ENCODE measurements around the gene CSTF1. TPM values are rescaled to one million over a fixed set of nuclear protein-coding genes. Genes with fewer than 3 reads are reported as not detected.
"Not testable (repeated sequence)": the region's sequence is repeated elsewhere in the genome, so short reads cannot be mapped to it uniquely, and the experiment has no call there.

CSTF1 gene
- total RNA-seq, 1 donor from 2014 or later: 27.8 TPM

DNA sequence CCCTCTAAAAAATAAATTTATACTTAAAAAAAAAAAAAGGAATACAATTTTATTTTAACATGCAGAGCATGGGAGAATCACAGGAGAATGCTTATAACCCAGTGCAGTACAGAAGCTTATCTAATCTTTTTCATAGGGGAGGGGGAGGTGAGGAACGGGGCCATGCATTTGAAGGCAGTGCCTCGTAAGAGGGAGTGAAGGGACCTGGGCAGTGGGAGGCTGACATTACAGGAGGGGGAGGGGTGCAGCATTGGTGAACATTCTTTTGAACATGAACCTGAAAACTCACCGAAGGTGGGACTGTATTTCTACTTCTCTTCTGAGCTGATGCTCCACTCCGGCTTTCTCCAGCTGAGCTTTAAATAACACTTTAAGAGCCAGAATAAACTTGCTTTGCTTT, 9.7 kb upstream of the CSTF1 start:
- TF ChIP-seq, protein P1, sequence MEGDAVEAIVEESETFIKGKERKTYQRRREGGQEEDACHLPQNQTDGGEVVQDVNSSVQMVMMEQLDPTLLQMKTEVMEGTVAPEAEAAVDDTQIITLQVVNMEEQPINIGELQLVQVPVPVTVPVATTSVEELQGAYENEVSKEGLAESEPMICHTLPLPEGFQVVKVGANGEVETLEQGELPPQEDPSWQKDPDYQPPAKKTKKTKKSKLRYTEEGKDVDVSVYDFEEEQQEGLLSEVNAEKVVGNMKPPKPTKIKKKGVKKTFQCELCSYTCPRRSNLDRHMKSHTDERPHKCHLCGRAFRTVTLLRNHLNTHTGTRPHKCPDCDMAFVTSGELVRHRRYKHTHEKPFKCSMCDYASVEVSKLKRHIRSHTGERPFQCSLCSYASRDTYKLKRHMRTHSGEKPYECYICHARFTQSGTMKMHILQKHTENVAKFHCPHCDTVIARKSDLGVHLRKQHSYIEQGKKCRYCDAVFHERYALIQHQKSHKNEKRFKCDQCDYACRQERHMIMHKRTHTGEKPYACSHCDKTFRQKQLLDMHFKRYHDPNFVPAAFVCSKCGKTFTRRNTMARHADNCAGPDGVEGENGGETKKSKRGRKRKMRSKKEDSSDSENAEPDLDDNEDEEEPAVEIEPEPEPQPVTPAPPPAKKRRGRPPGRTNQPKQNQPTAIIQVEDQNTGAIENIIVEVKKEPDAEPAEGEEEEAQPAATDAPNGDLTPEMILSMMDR (IDR thresholded peaks at IDR 0.05): no peak
- no peak for ATAC-seq

DNA sequence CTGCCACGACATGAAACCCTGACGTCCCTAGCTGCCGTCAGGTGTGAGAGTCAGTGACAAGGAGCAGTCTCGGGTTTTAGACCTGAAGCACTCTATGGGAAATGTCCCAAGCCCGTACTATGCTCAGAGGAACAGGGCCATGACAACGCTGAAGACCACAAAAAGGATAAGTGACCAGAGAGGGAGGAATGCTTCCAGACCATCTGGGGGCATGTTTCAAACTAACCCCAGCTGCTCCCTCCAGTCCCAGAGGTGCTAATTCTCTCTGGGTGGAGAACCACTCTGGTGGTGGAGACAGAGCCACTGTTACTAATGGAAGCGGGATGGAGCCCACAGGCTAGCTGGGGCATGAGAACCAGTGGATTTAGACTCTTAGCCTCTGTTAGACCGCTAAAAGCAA, 9.1 kb upstream of the CSTF1 start:
- ATAC-seq (no peak), DNase-seq (no peak)
- H3K27me3 ChIP-seq: no peaks in the 10 kb centered on the region
- H3K4me3 ChIP-seq: no peak overlapping the region
- no peaks in the 10 kb centered on the region for H3K9me3 ChIP-seq
- TF ChIP-seq, protein P1 (IDR thresholded peaks at IDR 0.05): no peak
- no peaks in the 10 kb centered on the region for H3K4me1 ChIP-seq
- intact Hi-C loops (cut with DNase I): no loop called here
- H3K36me3 ChIP-seq: no peaks in the 10 kb centered on the region
- H3K27ac ChIP-seq: no peak overlapping the region

More for the DNA sequence above, 9.7 kb upstream of the CSTF1 start:
- H3K36me3 ChIP-seq: no peaks in the 10 kb centered on the region
- H3K4me3 ChIP-seq: no peak overlapping the region
- intact Hi-C loops (cut with DNase I): no loop called here
- no peaks in the 10 kb centered on the region for H3K9me3 ChIP-seq
- H3K27ac ChIP-seq: no peak overlapping the region
- H3K4me1 ChIP-seq: no peaks in the 10 kb centered on the region
- no peak for DNase-seq
- no peaks in the 10 kb centered on the region for H3K27me3 ChIP-seq

DNA sequence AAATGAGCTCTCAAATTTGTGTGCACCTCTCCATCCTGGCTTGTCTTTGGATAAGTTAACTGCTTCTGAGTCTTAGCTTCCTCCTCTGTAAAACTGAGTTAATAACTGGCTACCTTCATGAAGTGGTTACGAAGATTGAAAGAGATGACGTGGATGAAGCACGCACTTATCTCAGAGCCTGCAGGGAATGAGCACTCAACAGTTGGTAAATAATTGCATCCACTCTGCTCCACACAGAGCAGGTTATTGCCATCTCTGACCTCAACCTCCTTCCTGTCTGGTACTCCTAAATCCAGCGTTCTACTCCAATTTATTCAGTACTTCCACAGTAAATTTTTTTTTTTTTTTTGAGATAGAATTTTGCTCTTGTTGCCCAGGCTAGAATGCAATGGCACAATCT, 7.3 kb upstream of the CSTF1 start:
- no peak overlapping the region for H3K27ac ChIP-seq
- H3K4me1 ChIP-seq: no peaks in the 10 kb centered on the region
- no peaks in the 10 kb centered on the region for H3K36me3 ChIP-seq
- intact Hi-C loops (cut with DNase I): no loop called here
- no peaks in the 10 kb centered on the region for H3K9me3 ChIP-seq
- ATAC-seq (peak; percentile 65), DNase-seq (no peak)
- H3K27me3 ChIP-seq: no peaks in the 10 kb centered on the region
- TF ChIP-seq, protein P1 (IDR thresholded peaks at IDR 0.05): no peak
- no peak overlapping the region for H3K4me3 ChIP-seq

DNA sequence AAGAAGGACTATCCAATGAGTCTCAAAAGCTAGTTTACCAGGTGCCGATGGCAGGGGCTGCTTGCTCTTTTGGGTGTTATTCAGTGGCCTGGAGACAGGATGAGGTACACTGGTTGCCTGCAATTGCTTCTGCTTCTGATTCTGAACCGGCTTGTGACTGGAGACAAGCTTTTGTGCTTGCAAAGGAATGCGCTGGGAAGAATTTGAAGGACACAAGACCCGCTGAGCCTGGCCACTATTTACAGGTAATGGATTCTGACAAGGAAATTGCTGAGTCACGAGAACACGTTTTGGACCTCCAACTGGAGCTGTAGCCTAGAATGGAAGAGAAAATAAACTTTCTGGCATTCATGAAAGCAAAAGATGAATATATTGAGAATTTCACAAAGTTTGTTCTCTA, 6.2 kb upstream of the CSTF1 start:
- TF ChIP-seq, protein P1 (IDR thresholded peaks at IDR 0.05): no peak
- Histone ChIP-seq H3K27me3 (no peaks in the 10 kb centered on the region), H3K4me1 (peaks cover 3% of the 10 kb centered on the region), H3K9me3 (no peaks in the 10 kb centered on the region), H3K36me3 (no peaks in the 10 kb centered on the region), H3K4me3 (no peak overlapping the region), H3K27ac (no peak overlapping the region)
- ATAC-seq (no peak), DNase-seq (no peak)
- intact Hi-C loops (cut with DNase I): no loop called here

DNA sequence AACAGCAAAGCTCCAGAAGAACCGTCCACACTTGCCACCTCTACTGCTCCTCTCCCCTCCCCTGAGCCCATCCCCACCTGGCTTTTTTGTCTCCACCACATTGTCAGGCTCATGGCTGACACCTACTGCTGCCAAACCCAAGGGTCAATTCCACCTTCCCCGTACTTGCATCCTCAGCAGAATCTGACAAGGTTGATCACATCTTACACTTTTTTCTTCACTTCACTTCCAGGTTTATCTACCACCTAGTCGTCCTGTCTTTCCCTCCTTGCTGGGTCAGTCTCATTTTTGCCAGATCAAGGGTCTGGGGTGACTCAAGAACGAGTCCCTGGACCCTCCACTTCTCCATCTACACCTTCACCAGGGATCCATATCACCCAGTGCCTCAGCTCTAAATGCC, 3.6 kb upstream of the CSTF1 start:
- Histone ChIP-seq H3K4me1 (peaks cover 14% of the 10 kb centered on the region), H3K9me3 (no peaks in the 10 kb centered on the region), H3K27ac (no peak overlapping the region), H3K4me3 (no peak overlapping the region), H3K36me3 (no peaks in the 10 kb centered on the region), H3K27me3 (no peaks in the 10 kb centered on the region)
- TF ChIP-seq, protein P1 (IDR thresholded peaks at IDR 0.05): no peak
- ATAC-seq (no peak), DNase-seq (no peak)
- intact Hi-C loops (cut with DNase I): no loop called here

DNA sequence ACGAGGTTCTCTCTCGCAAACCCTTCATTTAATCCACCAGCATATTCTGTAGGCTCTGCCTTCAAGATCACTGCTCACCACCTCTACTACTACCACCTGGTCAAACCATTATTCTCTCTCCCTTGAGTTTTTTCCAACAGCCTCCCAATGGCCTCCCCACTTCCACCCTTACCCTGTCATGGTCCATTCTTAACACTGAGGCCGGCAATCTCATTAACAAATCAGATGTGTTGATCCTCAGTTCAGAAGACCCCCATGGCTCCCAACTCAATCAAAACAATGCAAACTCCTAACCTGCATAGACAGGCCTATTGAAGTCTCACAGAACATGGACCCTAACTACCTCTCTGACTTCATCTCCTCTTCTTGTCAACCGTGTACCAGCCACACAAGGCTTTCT, 2.6 kb upstream of the CSTF1 start:
- intact Hi-C loops (cut with DNase I): no loop called here
- H3K27me3 ChIP-seq: no peaks in the 10 kb centered on the region

DNA sequence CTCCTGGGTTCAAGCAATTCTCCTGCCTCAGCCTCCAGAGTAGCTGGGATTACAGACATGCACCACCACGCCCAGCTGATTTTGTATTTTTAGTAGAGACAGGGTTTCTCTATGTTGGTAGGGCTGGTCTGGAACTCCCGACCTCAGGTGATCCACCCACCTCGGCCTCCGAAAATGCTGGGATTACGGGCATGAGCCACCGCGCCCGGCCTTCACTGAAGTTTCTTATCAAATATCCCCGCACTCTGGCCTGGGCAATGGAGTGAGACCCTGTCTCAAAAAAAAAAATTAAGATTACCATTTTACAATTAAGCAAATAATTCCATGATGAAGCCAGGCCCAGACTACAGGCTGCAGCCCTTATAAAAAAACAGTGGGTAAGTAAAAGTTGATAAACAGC, 2.0 kb upstream of the CSTF1 start:
- H3K4me3 ChIP-seq; intact Hi-C loops (cut with DNase I); H3K27me3 ChIP-seq; DNase-seq; H3K36me3 ChIP-seq; H3K27ac ChIP-seq; ATAC-seq; H3K9me3 ChIP-seq: not testable (repeated sequence)
- H3K4me1 ChIP-seq: peaks cover 18% of the 10 kb centered on the region

More for the DNA sequence above, 2.6 kb upstream of the CSTF1 start:
- H3K27ac ChIP-seq: no peak overlapping the region
- H3K36me3 ChIP-seq: no peaks in the 10 kb centered on the region
- H3K9me3 ChIP-seq: no peaks in the 10 kb centered on the region
- TF ChIP-seq, protein P1 (IDR thresholded peaks at IDR 0.05): no peak
- H3K4me3 ChIP-seq: no peak overlapping the region
- ATAC-seq (no peak), DNase-seq (no peak)
- H3K4me1 ChIP-seq: peaks cover 18% of the 10 kb centered on the region

All from upper lobe of right lung (tissue), 1 donor.